Liver (tissue), 2 donors: Measurements from ENCODE around the gene TAPT1.

Source experiments
- TF ChIP-seq, protein P1 (sequence below): IDR thresholded peaks from 2 replicates; pipeline ENCODE4 v1.6.1; 2016; ENCODE audit warnings: antibody characterized with exemption
- TF ChIP-seq, protein P2 (sequence below): fragments of 150-350 bp; IDR thresholded peaks from 2 replicates; pipeline ENCODE4 v1.5.1; 2017; ENCODE audit warnings: improper control_type of control experiment, low read depth, low read length; ENCODE audit not compliant: missing input control
- donor health status: healthy.

DNA sequence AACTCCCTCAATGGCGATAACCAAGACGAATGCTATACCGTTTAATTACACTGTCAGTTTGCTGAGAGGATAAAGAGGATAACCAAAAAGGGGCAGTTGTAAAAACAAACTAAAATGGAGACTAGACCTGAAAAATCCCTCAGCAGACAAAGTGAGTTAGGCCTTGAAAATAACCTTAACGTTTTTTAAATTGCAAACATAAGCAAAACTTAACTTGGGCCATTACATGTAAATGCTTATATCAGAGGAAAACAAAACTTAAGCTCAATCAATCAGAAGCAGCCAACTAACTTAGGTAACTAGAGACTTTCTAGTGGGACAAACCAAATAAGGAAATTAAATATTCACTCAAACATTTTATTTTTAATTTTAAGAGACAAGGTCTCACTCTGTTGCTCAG, 17.0 kb upstream of the TAPT1 start:
- TF ChIP-seq, protein P1, sequence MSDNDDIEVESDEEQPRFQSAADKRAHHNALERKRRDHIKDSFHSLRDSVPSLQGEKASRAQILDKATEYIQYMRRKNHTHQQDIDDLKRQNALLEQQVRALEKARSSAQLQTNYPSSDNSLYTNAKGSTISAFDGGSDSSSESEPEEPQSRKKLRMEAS = no peak
- TF ChIP-seq, protein P2, sequence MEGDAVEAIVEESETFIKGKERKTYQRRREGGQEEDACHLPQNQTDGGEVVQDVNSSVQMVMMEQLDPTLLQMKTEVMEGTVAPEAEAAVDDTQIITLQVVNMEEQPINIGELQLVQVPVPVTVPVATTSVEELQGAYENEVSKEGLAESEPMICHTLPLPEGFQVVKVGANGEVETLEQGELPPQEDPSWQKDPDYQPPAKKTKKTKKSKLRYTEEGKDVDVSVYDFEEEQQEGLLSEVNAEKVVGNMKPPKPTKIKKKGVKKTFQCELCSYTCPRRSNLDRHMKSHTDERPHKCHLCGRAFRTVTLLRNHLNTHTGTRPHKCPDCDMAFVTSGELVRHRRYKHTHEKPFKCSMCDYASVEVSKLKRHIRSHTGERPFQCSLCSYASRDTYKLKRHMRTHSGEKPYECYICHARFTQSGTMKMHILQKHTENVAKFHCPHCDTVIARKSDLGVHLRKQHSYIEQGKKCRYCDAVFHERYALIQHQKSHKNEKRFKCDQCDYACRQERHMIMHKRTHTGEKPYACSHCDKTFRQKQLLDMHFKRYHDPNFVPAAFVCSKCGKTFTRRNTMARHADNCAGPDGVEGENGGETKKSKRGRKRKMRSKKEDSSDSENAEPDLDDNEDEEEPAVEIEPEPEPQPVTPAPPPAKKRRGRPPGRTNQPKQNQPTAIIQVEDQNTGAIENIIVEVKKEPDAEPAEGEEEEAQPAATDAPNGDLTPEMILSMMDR = no peak
